H1 (cell line): Measurements from ENCODE around the gene PPP1R3G.

Experiments
- CTCF ChIP-seq, 3 experiments: IDR thresholded peaks; 1 replicate in 2 of 3; 2 replicates in 1 of 3; pipeline versions ENCODE4 v1.5.1 to v1.6.1; 2011; ENCODE audit warnings: low read length in 3 of 3, mild to moderate bottlenecking in 3 of 3, inconsistent platforms in 2 of 3, low read depth in 1 of 3, moderate library complexity in 1 of 3; ENCODE audit not compliant: insufficient read depth in 1 of 3; ENCODE audit errors: control extremely low read depth in 1 of 3
- MAX ChIP-seq: IDR thresholded peaks from 2 replicates; pipeline ENCODE4 v1.6.1; 2012; ENCODE audit warnings: inconsistent platforms
- NRF1 ChIP-seq: IDR thresholded peaks from 2 replicates; pipeline ENCODE4 v1.6.1; 2011; ENCODE audit warnings: mild to moderate bottlenecking, low read depth, low read length, improper control_type of control experiment
- POLR2AphosphoS5 ChIP-seq: IDR thresholded peaks from 2 replicates; pipeline ENCODE4 v1.6.1; 2011; ENCODE audit warnings: low read depth, low read length

DNA sequence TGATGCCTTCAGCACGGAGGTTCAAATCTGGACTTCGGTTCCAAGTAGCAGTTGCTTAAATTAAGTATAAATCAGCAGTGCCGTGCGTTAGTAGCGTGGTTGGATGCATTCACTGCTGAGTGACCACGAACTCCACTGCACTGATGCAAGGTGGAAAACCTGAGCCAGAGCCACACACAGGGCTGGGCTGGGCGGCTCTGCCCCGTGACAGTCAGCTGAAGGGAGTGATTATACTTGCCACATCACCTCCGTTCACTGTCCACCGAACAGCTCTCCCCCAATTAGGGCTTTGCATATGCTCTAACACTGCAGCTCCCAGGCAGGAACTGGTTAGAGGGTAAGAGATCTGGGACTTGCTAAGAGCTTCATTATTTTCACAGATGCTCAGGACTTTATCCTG, 22.2 kb downstream of the PPP1R3G start:
- TF ChIP-seq MAX (no peak), CTCF (IDR thresholded peaks at IDR 0.05; ENCODE audit: control extremely low read depth in 1 of 3, insufficient read depth in 1 of 3, low read depth in 1 of 3, low read length in 3 of 3) (no peak), POLR2AphosphoS5 (no peak), NRF1 (no peak)
